Measurements from ENCODE around the gene SS18.

GRCh38 chr18:26104035-26104434 lies 13.6 kb upstream of the SS18 start:
- no peak for TF ChIP-seq EZH2phosphoT487 (IDR thresholded peaks at IDR 0.05; ENCODE audit: low read depth, severe bottlenecking, unreplicated experiment)
- no peak for TF ChIP-seq CTCF (IDR thresholded peaks at IDR 0.05; ENCODE audit: poor library complexity)
- no peak for TF ChIP-seq EZH2 (IDR thresholded peaks at IDR 0.05; ENCODE audit: borderline replicate concordance)

Measured in hepatocyte (in vitro differentiated cells).